Fibroblast of peridontal ligament (primary cell): Measurements from ENCODE around the gene SUGCT.

ENCODE experiments used
- DNase-seq: peaks from one replicate; pipeline ENCODE4 v3.0.0-alpha.2; 2010; ENCODE audit errors: extremely low read depth

SUGCT gene

GRCh38 chr7:40717242-40717641, 582.4 kb downstream of the SUGCT start:
- DNase-seq: peak; percentile 90

GRCh38 chr7:40720416-40720815, 585.6 kb downstream of the SUGCT start:
- peak; percentile 40 for DNase-seq

- no peak for DNase-seq
These were observed 586.6 kb downstream of the SUGCT start for GRCh38 chr7:40721342-40721949.

GRCh38 chr7:40722242-40722641, 587.4 kb downstream of the SUGCT start:
- DNase-seq: no peak

GRCh38 chr7:40723829-40724228, 589.0 kb downstream of the SUGCT start:
- DNase-seq: peak; percentile 74

- DNase-seq: no peak
These were observed 591.8 kb downstream of the SUGCT start for GRCh38 chr7:40726559-40726958.

- no peak for DNase-seq
These were observed 598.3 kb downstream of the SUGCT start for GRCh38 chr7:40733114-40733513.

- DNase-seq: no peak
These were observed 598.8 kb downstream of the SUGCT start for GRCh38 chr7:40733578-40733977.

- DNase-seq: no peak
These were observed 604.5 kb downstream of the SUGCT start for GRCh38 chr7:40739257-40739656.

- DNase-seq: no peak
These were observed 607.5 kb downstream of the SUGCT start for GRCh38 chr7:40742270-40742669.

- DNase-seq: no peak
These were observed 612.2 kb downstream of the SUGCT start for GRCh38 chr7:40746841-40747556.

- peak; percentile 29 for DNase-seq
These were observed 613.1 kb downstream of the SUGCT start for GRCh38 chr7:40747856-40748255.

- peak; percentile 75 for DNase-seq
These were observed 615.1 kb downstream of the SUGCT start for GRCh38 chr7:40749877-40750276.

- no peak for DNase-seq
These were observed 618.6 kb downstream of the SUGCT start for GRCh38 chr7:40753455-40753854.

GRCh38 chr7:40755438-40755837, 620.6 kb downstream of the SUGCT start:
- no peak for DNase-seq

GRCh38 chr7:40757109-40757508, 622.3 kb downstream of the SUGCT start:
- DNase-seq: no peak

- DNase-seq: no peak
These were observed 623.8 kb downstream of the SUGCT start for GRCh38 chr7:40758590-40758989.

GRCh38 chr7:40760293-40760964, 625.6 kb downstream of the SUGCT start:
- no peak for DNase-seq

GRCh38 chr7:40760987-40761386, 626.2 kb downstream of the SUGCT start:
- no peak for DNase-seq

GRCh38 chr7:40761762-40762560, 627.2 kb downstream of the SUGCT start:
- peak; percentile 18 for DNase-seq

GRCh38 chr7:40763319-40764287, 628.8 kb downstream of the SUGCT start:
- peak; percentile 98 for DNase-seq
